ENCODE measurements around the gene PRELID1. TPM values are rescaled to one million over a fixed set of nuclear protein-coding genes. Genes with fewer than 3 reads are reported as not detected.
"Not testable (repeated sequence)": the region's sequence is repeated elsewhere in the genome, so short reads cannot be mapped to it uniquely, and the experiment has no call there.

The PRELID1 gene
- total RNA-seq, 2 experiments from 2014 or later = 222 to 233 TPM

DNA sequence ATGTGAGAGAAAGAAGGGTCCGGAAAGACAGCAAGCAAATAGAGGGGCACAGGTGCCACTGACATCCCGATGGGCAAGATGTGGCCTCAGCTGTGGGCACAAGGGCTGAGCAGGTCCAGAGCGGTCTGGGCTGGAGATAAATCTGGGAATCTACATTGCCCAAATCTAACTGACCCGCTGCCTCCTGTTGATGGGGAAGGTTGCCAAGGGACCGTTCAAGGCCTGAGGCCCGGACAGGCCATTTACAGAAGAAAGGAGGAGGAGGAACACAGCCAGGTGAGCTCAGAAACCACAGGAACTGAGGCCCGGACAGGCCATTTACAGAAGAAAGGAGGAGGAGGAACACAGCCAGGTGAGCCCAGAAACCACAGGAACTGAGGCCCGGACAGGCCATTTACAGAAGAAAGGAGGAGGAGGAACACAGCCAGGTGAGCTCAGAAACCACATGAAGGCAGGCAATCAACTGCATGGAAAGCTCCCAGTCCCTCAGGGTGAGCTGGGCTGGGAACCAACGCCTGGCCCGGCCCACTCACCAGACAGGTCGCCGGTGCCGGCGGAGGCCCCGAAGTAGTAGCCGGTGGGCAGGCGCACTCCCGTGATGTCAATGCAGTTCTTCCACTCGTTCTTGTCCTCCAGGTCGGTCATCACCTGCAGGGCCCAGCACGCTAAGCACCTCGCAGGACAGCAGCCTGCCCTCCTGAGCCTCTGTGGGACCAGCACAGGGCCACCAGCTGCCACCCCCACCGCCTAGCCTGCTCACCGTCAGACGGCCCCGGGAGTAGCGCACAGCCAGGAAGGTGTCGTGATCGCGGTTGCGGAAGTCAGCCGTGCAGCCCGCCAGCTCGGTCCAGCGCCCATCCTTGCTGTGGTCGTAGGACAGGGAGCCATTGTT lies 33.2 kb downstream of the PRELID1 start:
- ChIA-PET POLR2A (interaction anchor here (0.5 to 1.5 kb wide), 4 partner anchors 15 to 82 kb away, joined by 3 to 4 read pairs (median 3); partner anchors contain the start of gene MXD3), CTCF (interaction anchor here (0.9 to 7.1 kb wide), 9 partner anchors 10 to 109 kb away, joined by 3 to 41 read pairs (median 4); partner anchors contain the start of genes MXD3 and RGS14)
- no peak overlapping the region for H3K27ac Mint-ChIP-seq
- peaks cover 18% of the 10 kb centered on the region for H3K4me1 Mint-ChIP-seq (ENCODE audit: low read depth)
- H3K4me3 Mint-ChIP-seq = no peak overlapping the region
- DNase-seq = no peak
- no peak for ATAC-seq
- H3K36me3 Mint-ChIP-seq (ENCODE audit: low read depth) = peaks cover 36% of the 10 kb centered on the region
- TF ChIP-seq, protein P1, sequence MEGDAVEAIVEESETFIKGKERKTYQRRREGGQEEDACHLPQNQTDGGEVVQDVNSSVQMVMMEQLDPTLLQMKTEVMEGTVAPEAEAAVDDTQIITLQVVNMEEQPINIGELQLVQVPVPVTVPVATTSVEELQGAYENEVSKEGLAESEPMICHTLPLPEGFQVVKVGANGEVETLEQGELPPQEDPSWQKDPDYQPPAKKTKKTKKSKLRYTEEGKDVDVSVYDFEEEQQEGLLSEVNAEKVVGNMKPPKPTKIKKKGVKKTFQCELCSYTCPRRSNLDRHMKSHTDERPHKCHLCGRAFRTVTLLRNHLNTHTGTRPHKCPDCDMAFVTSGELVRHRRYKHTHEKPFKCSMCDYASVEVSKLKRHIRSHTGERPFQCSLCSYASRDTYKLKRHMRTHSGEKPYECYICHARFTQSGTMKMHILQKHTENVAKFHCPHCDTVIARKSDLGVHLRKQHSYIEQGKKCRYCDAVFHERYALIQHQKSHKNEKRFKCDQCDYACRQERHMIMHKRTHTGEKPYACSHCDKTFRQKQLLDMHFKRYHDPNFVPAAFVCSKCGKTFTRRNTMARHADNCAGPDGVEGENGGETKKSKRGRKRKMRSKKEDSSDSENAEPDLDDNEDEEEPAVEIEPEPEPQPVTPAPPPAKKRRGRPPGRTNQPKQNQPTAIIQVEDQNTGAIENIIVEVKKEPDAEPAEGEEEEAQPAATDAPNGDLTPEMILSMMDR (IDR thresholded peaks at IDR 0.05) = no peak
- H3K9me3 Mint-ChIP-seq = no peaks in the 10 kb centered on the region
- H3K27me3 Mint-ChIP-seq = no peaks in the 10 kb centered on the region
- intact Hi-C loops (cut with micrococcal nuclease) = no loop called here

DNA sequence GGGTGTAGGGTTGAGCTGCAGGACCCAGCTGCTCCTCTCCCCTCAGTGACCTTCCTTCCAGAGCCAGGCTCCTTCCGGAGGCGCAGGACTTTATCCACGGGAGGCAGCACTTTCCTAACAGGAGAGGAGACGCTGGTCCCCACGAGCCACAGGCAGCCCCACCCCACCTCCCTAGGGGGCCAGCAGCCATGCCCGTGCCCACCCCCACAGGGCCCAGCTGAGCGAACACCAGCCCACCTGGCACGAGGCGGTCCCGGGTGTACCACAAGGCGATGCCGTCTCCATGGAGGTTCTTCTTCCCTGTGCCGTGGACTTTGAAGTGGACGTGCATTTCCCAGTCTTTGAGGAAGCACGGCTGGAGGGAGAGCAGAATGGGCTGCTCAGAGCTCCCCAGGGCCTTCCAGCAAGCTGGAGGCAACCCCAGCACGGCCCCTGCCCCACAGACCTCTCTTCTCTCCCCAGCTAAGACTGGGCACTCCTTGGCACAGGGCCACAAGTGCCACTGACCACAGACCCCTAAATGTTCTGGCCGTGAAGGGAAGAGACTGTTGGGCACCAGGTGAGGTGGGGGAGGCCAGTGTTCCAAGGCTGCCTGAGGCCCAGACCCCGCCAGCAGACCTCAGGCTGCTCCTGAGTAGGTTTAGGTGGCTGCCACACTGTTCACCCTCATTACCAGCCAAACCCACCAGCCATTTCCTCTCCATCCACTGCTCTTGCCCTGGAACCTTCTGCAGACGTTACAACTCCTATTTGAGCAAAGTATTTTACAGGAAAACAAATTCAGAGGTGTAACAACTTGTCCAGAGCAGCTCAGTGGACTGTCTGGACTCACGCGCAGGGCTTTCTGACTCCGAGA lies 34.9 kb downstream of the PRELID1 start:
- DNase-seq (no peak), ATAC-seq (no peak)
- ChIA-PET CTCF (interaction anchor here (1.3 kb wide), 2 partner anchors 16 to 52 kb away, joined by 4 to 5 read pairs; no protein-coding TSS in a partner anchor), POLR2A (interaction anchor here (1.8 kb wide), 1 partner anchor 12 kb away, joined by 8 read pairs; the partner anchor contains the start of gene LMAN2)
- Mint-ChIP-seq H3K27me3 (no peaks in the 10 kb centered on the region), H3K9me3 (no peaks in the 10 kb centered on the region), H3K4me1 (ENCODE audit: low read depth) (peaks cover 21% of the 10 kb centered on the region), H3K36me3 (ENCODE audit: low read depth) (peaks cover 35% of the 10 kb centered on the region), H3K4me3 (no peak overlapping the region), H3K27ac (no peak overlapping the region)
- intact Hi-C loops (cut with micrococcal nuclease) = no loop called here
- TF ChIP-seq, protein P1 (IDR thresholded peaks at IDR 0.05) = no peak

DNA sequence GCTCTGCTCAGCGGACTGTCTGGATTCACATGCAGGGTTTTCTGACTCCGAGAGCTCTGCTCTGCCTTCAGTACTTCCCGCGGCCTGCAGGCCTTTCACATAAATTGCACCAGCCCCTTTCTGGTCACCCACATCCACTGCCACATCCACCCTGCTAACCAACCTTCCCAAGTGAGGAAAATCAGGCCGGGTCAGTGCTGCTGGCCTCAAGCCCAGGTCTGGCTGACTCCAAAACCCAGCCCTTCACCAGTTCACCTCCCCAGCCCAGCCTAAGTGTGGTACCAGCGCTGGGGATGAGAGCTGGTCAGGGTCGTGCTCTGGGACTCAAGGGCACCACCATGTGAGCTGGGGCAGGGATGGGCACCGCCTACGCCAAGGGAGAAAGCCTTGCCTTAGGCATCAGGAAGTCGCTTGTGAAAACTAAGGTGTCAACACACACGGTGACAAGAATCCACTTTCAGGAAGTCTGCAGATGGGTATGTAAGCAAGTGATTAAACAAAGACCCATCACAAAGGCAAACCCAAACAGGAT lies 35.6 kb downstream of the PRELID1 start:
- ATAC-seq (no peak), DNase-seq (no peak)
- Mint-ChIP-seq H3K9me3 (no peaks in the 10 kb centered on the region), H3K27ac (peak overlapping the region; percentile 60), H3K4me1 (ENCODE audit: low read depth) (peaks cover 24% of the 10 kb centered on the region), H3K4me3 (no peak overlapping the region), H3K36me3 (ENCODE audit: low read depth) (peaks cover 32% of the 10 kb centered on the region), H3K27me3 (no peaks in the 10 kb centered on the region)
- TF ChIP-seq, protein P1 (IDR thresholded peaks at IDR 0.05) = no peak
- ChIA-PET POLR2A (interaction anchor here (1.8 kb wide), 1 partner anchor 12 kb away, joined by 8 read pairs; the partner anchor contains the start of gene LMAN2), CTCF (interaction anchor here (1.3 kb wide), 2 partner anchors 15 to 51 kb away, joined by 4 to 5 read pairs; no protein-coding TSS in a partner anchor)
- intact Hi-C loops (cut with micrococcal nuclease) = no loop called here

DNA sequence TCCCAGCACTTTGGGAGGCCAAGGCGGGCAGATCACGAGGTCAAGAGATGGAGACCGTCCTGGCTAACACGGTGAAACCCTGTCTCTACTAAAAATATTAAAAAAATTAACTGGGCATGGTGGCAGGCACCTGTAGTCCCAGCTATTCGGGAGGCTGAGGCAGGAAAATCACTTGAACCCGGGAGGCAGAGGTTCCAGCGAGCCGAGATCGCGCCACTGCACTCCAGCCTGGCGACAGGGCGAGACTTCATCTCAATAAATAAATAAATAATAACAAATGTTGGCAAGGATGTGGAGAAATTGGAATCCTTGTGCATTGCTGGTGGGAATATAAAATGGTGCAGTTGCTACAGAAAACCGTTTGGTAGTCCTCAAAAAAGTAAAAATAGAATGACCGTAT lies 39.4 kb downstream of the PRELID1 start:
- H3K27me3 Mint-ChIP-seq; H3K9me3 Mint-ChIP-seq; POLR2A ChIA-PET; H3K4me3 Mint-ChIP-seq; H3K27ac Mint-ChIP-seq; DNase-seq; intact Hi-C loops (cut with micrococcal nuclease); ATAC-seq: not testable (repeated sequence)
- H3K4me1 Mint-ChIP-seq (ENCODE audit: low read depth) = peaks cover 41% of the 10 kb centered on the region
- peaks cover 26% of the 10 kb centered on the region for H3K36me3 Mint-ChIP-seq (ENCODE audit: low read depth)
- CTCF ChIA-PET = interaction anchor here (1.3 to 1.4 kb wide), 2 partner anchors 25 to 30 kb away, joined by 3 read pairs; no protein-coding TSS in a partner anchor

DNA sequence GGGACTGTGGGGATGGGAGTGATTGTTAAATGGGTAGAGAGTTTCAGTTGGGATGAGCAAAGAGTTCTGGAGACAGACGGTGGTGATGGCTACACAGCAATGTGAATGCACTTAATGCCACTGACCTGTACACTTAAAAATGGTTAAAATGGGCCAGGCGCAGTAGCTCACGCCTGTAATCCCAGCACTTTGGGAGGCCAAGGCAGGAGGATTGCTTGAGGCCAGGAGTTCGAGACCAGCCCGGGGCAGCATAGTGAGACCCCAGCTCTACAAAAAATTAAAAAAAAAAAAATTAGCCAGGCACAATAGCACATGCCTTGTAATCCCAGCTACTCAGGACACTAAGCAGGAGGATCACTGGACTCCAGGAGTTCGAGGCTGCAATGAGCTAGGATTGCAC lies 40.2 kb downstream of the PRELID1 start:
- peaks cover 26% of the 10 kb centered on the region for H3K36me3 Mint-ChIP-seq (ENCODE audit: low read depth)
- intact Hi-C loops (cut with micrococcal nuclease) = no loop called here
- no peaks in the 10 kb centered on the region for H3K9me3 Mint-ChIP-seq
- no peak overlapping the region for H3K27ac Mint-ChIP-seq
- no peak for ATAC-seq
- ChIA-PET CTCF (interaction anchor here (1.4 kb wide), 1 partner anchor 25 kb away, joined by 3 read pairs; no protein-coding TSS in a partner anchor), POLR2A (no interaction called here)
- H3K4me1 Mint-ChIP-seq (ENCODE audit: low read depth) = peaks cover 41% of the 10 kb centered on the region
- H3K27me3 Mint-ChIP-seq = no peaks in the 10 kb centered on the region
- DNase-seq = no peak
- no peak overlapping the region for H3K4me3 Mint-ChIP-seq
- TF ChIP-seq, protein P1 (IDR thresholded peaks at IDR 0.05) = no peak

All from activated CD8-positive, alpha-beta T cell treated with anti-CD3 and anti-CD28 coated beads for 36 hours (primary cell).